Measurements from ENCODE around the gene TSPAN31. TPM values are rescaled to one million over a fixed set of nuclear protein-coding genes. Genes with fewer than 3 reads are reported as not detected.

The TSPAN31 gene
- total RNA-seq, 1 experiment from 2014 or later: 46.9 TPM

Other genes with a start within 250 kb of the TSPAN31 start
- gene DDIT3, start 224.5 kb upstream of the TSPAN31 start, total RNA-seq (2014; rRNA removed; shearing (Covaris generic)): 23.7 and 24.6 TPM in 2 replicates
- 1.4 and 2.1 TPM in 2 replicates for gene MBD6, start 222.2 kb upstream of the TSPAN31 start, total RNA-seq (2014; rRNA removed; shearing (Covaris generic))
- 158 and 162 TPM in 2 replicates for gene DCTN2, start 197.8 kb upstream of the TSPAN31 start, total RNA-seq (2014; rRNA removed; shearing (Covaris generic))
- not detected in 2 replicates for gene KIF5A, start 195.0 kb upstream of the TSPAN31 start, total RNA-seq (2014; rRNA removed; shearing (Covaris generic))
- 19.4 and 25.2 TPM in 2 replicates for gene PIP4K2C, start 153.8 kb upstream of the TSPAN31 start, total RNA-seq (2014; rRNA removed; shearing (Covaris generic))
- 21.9 and 23.0 TPM in 2 replicates for gene DTX3, start 140.2 kb upstream of the TSPAN31 start, total RNA-seq (2014; rRNA removed; shearing (Covaris generic))
- 4.6 and 5.7 TPM in 2 replicates for gene ARHGEF25, start 133.6 kb upstream of the TSPAN31 start, total RNA-seq (2014; rRNA removed; shearing (Covaris generic))
- 12.4 and 19.8 TPM in 2 replicates for gene B4GALNT1, start 111.8 kb upstream of the TSPAN31 start, total RNA-seq (2014; rRNA removed; shearing (Covaris generic))
- gene OS9, start 50.9 kb upstream of the TSPAN31 start, total RNA-seq (2014; rRNA removed; shearing (Covaris generic)): 106 and 134 TPM in 2 replicates
- 11.0 and 11.3 TPM in 2 replicates for gene AGAP2, start 6.3 kb upstream of the TSPAN31 start, total RNA-seq (2014; rRNA removed; shearing (Covaris generic))
- gene CDK4, start 7.3 kb downstream of the TSPAN31 start, total RNA-seq (2014; rRNA removed; shearing (Covaris generic)): 721 and 790 TPM in 2 replicates
- gene MARCHF9, start 10.1 kb downstream of the TSPAN31 start, total RNA-seq (2014; rRNA removed; shearing (Covaris generic)): 7.2 and 14.2 TPM in 2 replicates
- 0.18 and 3.9 TPM in 2 replicates for gene CYP27B1, start 22.0 kb downstream of the TSPAN31 start, total RNA-seq (2014; rRNA removed; shearing (Covaris generic))
- gene METTL1, start 27.1 kb downstream of the TSPAN31 start, total RNA-seq (2014; rRNA removed; shearing (Covaris generic)): 15.6 and 30.1 TPM in 2 replicates
- 5.1 and 7.0 TPM in 2 replicates for gene EEF1AKMT3, start 27.6 kb downstream of the TSPAN31 start, total RNA-seq (2014; rRNA removed; shearing (Covaris generic))
- 73.7 and 75.2 TPM in 2 replicates for gene TSFM, start 37.7 kb downstream of the TSPAN31 start, total RNA-seq (2014; rRNA removed; shearing (Covaris generic))
- 0.12 and 0.71 TPM in 2 replicates for gene AVIL, start 73.7 kb downstream of the TSPAN31 start, total RNA-seq (2014; rRNA removed; shearing (Covaris generic))
- 64.1 and 78.6 TPM in 2 replicates for gene CTDSP2, start 101.7 kb downstream of the TSPAN31 start, total RNA-seq (2014; rRNA removed; shearing (Covaris generic))
- gene ATP23, start 196.5 kb downstream of the TSPAN31 start, total RNA-seq (2014; rRNA removed; shearing (Covaris generic)): 16.9 and 35.0 TPM in 2 replicates

All from G401 (cell line).